ENCODE measurements around the gene CHRNB4. TPM values are rescaled to one million over a fixed set of nuclear protein-coding genes. Genes with fewer than 3 reads are reported as not detected.

The CHRNB4 gene
- total and polyA plus RNA-seq, 2 of the 8 experiments (the other 6 are each of a cell fraction or from before 2014, with no cell fraction given) = 2.4 to 4.5 TPM

GRCh38 chr15:78682004-78682651 lies 41.1 kb upstream of the CHRNB4 start:
- H3K23me2 ChIP-seq (ENCODE audit: low read depth, low read length) = no peaks in the 10 kb centered on the region
- no peak overlapping the region for H3K4ac ChIP-seq (replicated peaks; ENCODE audit: insufficient read length, low read depth, low read length)
- 59% methylated on average over 5 of the region's 5 CpGs; no CpG with 5 or more reads in 1 of the 2 experiments for WGBS, 2 experiments (ENCODE audit: extremely low coverage in 1 of 2, insufficient coverage in 1 of 2, insufficient read length in 1 of 2, insufficient replicate concordance in 2 of 2, low coverage in 1 of 2, low lambda C conversion rate in 2 of 2, missing lambda C conversion rate in 1 of 2)

More at GRCh38 chr15:78682004-78682651, 41.1 kb upstream of the CHRNB4 start:
- H3K18ac ChIP-seq (ENCODE audit: extremely low read depth, low read length) = no peak overlapping the region
- ChIA-PET POLR2A (ENCODE audit: partially characterized antibody) (interaction anchor here (1.0 kb wide), 1 partner anchor 8 kb away, joined by 3 read pairs; no protein-coding TSS in a partner anchor), CTCF (ENCODE audit: partially characterized antibody) (interaction anchor here (1.0 to 4.8 kb wide), 6 partner anchors 8 to 27 kb away, joined by 3 to 31 read pairs (median 4); no protein-coding TSS in a partner anchor)
- no peak overlapping the region for H3K27ac ChIP-seq (ENCODE audit: low read depth, low read length)
- H3K4me3 ChIP-seq (ENCODE audit: extremely low read depth in 1 of 4, insufficient read depth in 2 of 4, low read depth in 3 of 4, low read length in 4 of 4) = no peak overlapping the region
- H3K4me2 ChIP-seq (ENCODE audit: insufficient read depth in 1 of 2, low read depth in 2 of 2, low read length in 2 of 2) = no peak overlapping the region
- H3K56ac ChIP-seq (replicated peaks; ENCODE audit: insufficient read length, low read depth, low read length) = no peak overlapping the region
- no peaks in the 10 kb centered on the region for H3K36me3 ChIP-seq (ENCODE audit: control insufficient read depth in 2 of 4, insufficient read depth in 4 of 4, low read length in 3 of 4)
- no peak overlapping the region for H3K14ac ChIP-seq (ENCODE audit: insufficient read length)
- no peaks in the 10 kb centered on the region for H3K27me3 ChIP-seq (replicated peaks in 1 of 4; ENCODE audit: control insufficient read depth in 3 of 4, extremely low read depth in 1 of 4, insufficient read depth in 3 of 4, low read length in 3 of 4)
- H3K79me1 ChIP-seq (ENCODE audit: low read depth, low read length) = no peaks in the 10 kb centered on the region
- no peak overlapping the region for H4K8ac ChIP-seq (ENCODE audit: extremely low read depth, insufficient read depth, low read length)
- H2AFZ ChIP-seq (ENCODE audit: low read length) = no peak overlapping the region
- H3K79me2 ChIP-seq (ENCODE audit: control insufficient read depth in 1 of 2, insufficient read depth in 2 of 2, low read length in 2 of 2) = no peaks in the 10 kb centered on the region
- no peak overlapping the region for H2BK20ac ChIP-seq (ENCODE audit: low read length)
- TF ChIP-seq JUND (IDR thresholded peaks at IDR 0.05; ENCODE audit: low read length) (no peak), SIRT6 (IDR thresholded peaks at IDR 0.05; ENCODE audit: low read length) (no peak), USF2 (IDR thresholded peaks at IDR 0.05; ENCODE audit: low read length) (no peak), EZH2 (IDR thresholded peaks at IDR 0.05; ENCODE audit: low read depth, low read length, severe bottlenecking) (no peak), TAF7 (optimal IDR thresholded peaks at IDR 0.05; ENCODE audit: borderline replicate concordance, low read depth, low read length) (no peak), RAD21 (IDR thresholded peaks at IDR 0.05 in 1 of 2, conservative IDR thresholded peaks at IDR 0.05 in 1 of 2; ENCODE audit: low read depth in 2 of 2, low read length in 2 of 2) (no peak), KDM5A (IDR thresholded peaks at IDR 0.05; ENCODE audit: low read length) (no peak), RBBP5 (IDR thresholded peaks at IDR 0.05; ENCODE audit: borderline replicate concordance, low read depth, low read length) (no peak), SAP30 (IDR thresholded peaks at IDR 0.05; ENCODE audit: insufficient read depth, insufficient replicate concordance, low read length) (no peak), CBX8 (IDR thresholded peaks at IDR 0.05; ENCODE audit: borderline replicate concordance, low read depth, low read length) (no peak), CEBPB (IDR thresholded peaks at IDR 0.05; ENCODE audit: low read depth, low read length) (no peak), SP1 (IDR thresholded peaks at IDR 0.05; ENCODE audit: low read depth, low read length) (no peak)
- H4K20me1 ChIP-seq (replicated peaks in 1 of 2; ENCODE audit: control insufficient read depth in 1 of 2, insufficient read depth in 2 of 2, low read length in 2 of 2) = no peaks in the 10 kb centered on the region
- no peak overlapping the region for H2BK120ac ChIP-seq (replicated peaks; ENCODE audit: low read depth, low read length)
- H3K4me1 ChIP-seq (replicated peaks in 1 of 4; ENCODE audit: control insufficient read depth in 3 of 4, insufficient read depth in 4 of 4, low read length in 3 of 4) = peaks cover 9 to 18% (median 16%) of the 10 kb centered on the region in 4 experiments
- H2BK12ac ChIP-seq (ENCODE audit: low read depth, low read length) = no peak overlapping the region
- H3K9me3 ChIP-seq (ENCODE audit: insufficient read depth in 2 of 2, low read depth in 1 of 2, low read length in 1 of 2) = no peaks in the 10 kb centered on the region
- no peak overlapping the region for H2BK15ac ChIP-seq (ENCODE audit: low read length)
- FAIRE-seq (no peak), DNase-seq (ENCODE audit: low read depth in 1 of 2, low spot score in 2 of 2) (no peak)
- H2AK5ac ChIP-seq (ENCODE audit: low read depth, low read length) = no peak overlapping the region
- H3K9ac ChIP-seq (replicated peaks in 1 of 4; ENCODE audit: extremely low read depth in 1 of 4, low read depth in 3 of 4, low read length in 3 of 4) = no peak overlapping the region
- H4K5ac ChIP-seq (ENCODE audit: insufficient read length, low read depth, low read length) = no peak overlapping the region
- H2BK5ac ChIP-seq (ENCODE audit: low read depth, low read length) = no peak overlapping the region
- no peak overlapping the region for H4K91ac ChIP-seq (replicated peaks; ENCODE audit: insufficient read length, low read length)
- H3K23ac ChIP-seq (ENCODE audit: insufficient read length) = no peak overlapping the region
